ENCODE measurements around the gene HES5.

HES5 gene

GRCh38 chr1:2534315-2534686, 4.2 kb upstream of the HES5 start:
- no peaks in the 10 kb centered on the region for H3K9me3 Mint-ChIP-seq
- H3K27me3 Mint-ChIP-seq = peaks cover 28% of the 10 kb centered on the region
- no peaks in the 10 kb centered on the region for H3K36me3 Mint-ChIP-seq (ENCODE audit: low read depth)
- DNase-seq = no peak
- peaks cover 6% of the 10 kb centered on the region for H3K4me1 Mint-ChIP-seq (ENCODE audit: low read depth)
- no peak overlapping the region for H3K27ac Mint-ChIP-seq
- H3K4me3 Mint-ChIP-seq = no peak overlapping the region

GRCh38 chr1:2533365-2533764, 3.3 kb upstream of the HES5 start:
- H3K36me3 Mint-ChIP-seq (ENCODE audit: low read depth) = no peaks in the 10 kb centered on the region
- DNase-seq = no peak
- H3K27ac Mint-ChIP-seq = no peak overlapping the region
- no peaks in the 10 kb centered on the region for H3K9me3 Mint-ChIP-seq
- H3K4me3 Mint-ChIP-seq = no peak overlapping the region
- H3K4me1 Mint-ChIP-seq (ENCODE audit: low read depth) = peaks cover 12% of the 10 kb centered on the region
- peaks cover 35% of the 10 kb centered on the region for H3K27me3 Mint-ChIP-seq

- Mint-ChIP-seq H3K27me3 (peaks cover 35% of the 10 kb centered on the region), H3K4me1 (ENCODE audit: low read depth) (peaks cover 12% of the 10 kb centered on the region), H3K36me3 (ENCODE audit: low read depth) (no peaks in the 10 kb centered on the region), H3K27ac (no peak overlapping the region), H3K9me3 (no peaks in the 10 kb centered on the region), H3K4me3 (no peak overlapping the region)
- no peak for DNase-seq
Observed at GRCh38 chr1:2532485-2533160, 2.6 kb upstream of the HES5 start.

GRCh38 chr1:2530513-2531361, 674 bp upstream of the HES5 start:
- no peak overlapping the region for H3K4me3 Mint-ChIP-seq
- no peak overlapping the region for H3K27ac Mint-ChIP-seq
- no peaks in the 10 kb centered on the region for H3K9me3 Mint-ChIP-seq
- H3K36me3 Mint-ChIP-seq (ENCODE audit: low read depth) = no peaks in the 10 kb centered on the region
- H3K4me1 Mint-ChIP-seq (ENCODE audit: low read depth) = peaks cover 21% of the 10 kb centered on the region
- no peak for DNase-seq
- H3K27me3 Mint-ChIP-seq = peaks cover 40% of the 10 kb centered on the region

GRCh38 chr1:2528966-2529783, 888 bp downstream of the HES5 start:
- Mint-ChIP-seq H3K36me3 (ENCODE audit: low read depth) (peaks cover 10% of the 10 kb centered on the region), H3K4me1 (ENCODE audit: low read depth) (peaks cover 34% of the 10 kb centered on the region), H3K27me3 (peaks cover 34% of the 10 kb centered on the region), H3K4me3 (peak overlapping the region; percentile 62), H3K27ac (peak overlapping the region; percentile 22), H3K9me3 (no peaks in the 10 kb centered on the region)
- DNase-seq = peak; percentile 66

- no peak overlapping the region for H3K27ac Mint-ChIP-seq
- no peak overlapping the region for H3K4me3 Mint-ChIP-seq
- H3K27me3 Mint-ChIP-seq = peaks cover 34% of the 10 kb centered on the region
- DNase-seq = no peak
- peaks cover 40% of the 10 kb centered on the region for H3K4me1 Mint-ChIP-seq (ENCODE audit: low read depth)
- peaks cover 10% of the 10 kb centered on the region for H3K36me3 Mint-ChIP-seq (ENCODE audit: low read depth)
- H3K9me3 Mint-ChIP-seq = no peaks in the 10 kb centered on the region
Observed at GRCh38 chr1:2528611-2528965, 1.5 kb downstream of the HES5 start.

- no peak for DNase-seq
- H3K27ac Mint-ChIP-seq = no peak overlapping the region
- H3K27me3 Mint-ChIP-seq = peaks cover 31% of the 10 kb centered on the region
- H3K4me1 Mint-ChIP-seq (ENCODE audit: low read depth) = peaks cover 46% of the 10 kb centered on the region
- peaks cover 12% of the 10 kb centered on the region for H3K36me3 Mint-ChIP-seq (ENCODE audit: low read depth)
- no peaks in the 10 kb centered on the region for H3K9me3 Mint-ChIP-seq
- H3K4me3 Mint-ChIP-seq = no peak overlapping the region
Observed at GRCh38 chr1:2528016-2528415, 2.0 kb downstream of the HES5 start.

- Mint-ChIP-seq H3K27me3 (peaks cover 28% of the 10 kb centered on the region), H3K4me3 (peak overlapping the region; percentile 86), H3K9me3 (no peaks in the 10 kb centered on the region), H3K4me1 (ENCODE audit: low read depth) (peaks cover 51% of the 10 kb centered on the region), H3K27ac (no peak overlapping the region), H3K36me3 (ENCODE audit: low read depth) (peaks cover 12% of the 10 kb centered on the region)
- DNase-seq = no peak
Observed at GRCh38 chr1:2527556-2527860, 2.6 kb downstream of the HES5 start.

- Mint-ChIP-seq H3K4me3 (peak overlapping the region; percentile 86), H3K27me3 (peaks cover 25% of the 10 kb centered on the region), H3K4me1 (ENCODE audit: low read depth) (peaks cover 54% of the 10 kb centered on the region), H3K27ac (peak overlapping the region; percentile 29), H3K36me3 (ENCODE audit: low read depth) (peaks cover 14% of the 10 kb centered on the region), H3K9me3 (no peaks in the 10 kb centered on the region)
- DNase-seq = peak; percentile 77
Observed at GRCh38 chr1:2526824-2527555, 3.1 kb downstream of the HES5 start.

GRCh38 chr1:2525920-2526823, 3.9 kb downstream of the HES5 start, which contains the start of gene PANK4:
Gene PANK4 (minus strand): TSS chr1:2526596. CDS start chr1:2526587, 9 bp downstream.
- Mint-ChIP-seq H3K27ac (peak within 1 kb of the TSS; percentile 97), H3K4me3 (peak within 1 kb of the TSS; percentile 86), H3K4me1 (ENCODE audit: low read depth) (peaks cover 54% of the 10 kb centered on the region), H3K9me3 (no peaks in the 10 kb centered on the region), H3K36me3 (ENCODE audit: low read depth) (peaks cover 22% of the 10 kb centered on the region), H3K27me3 (peaks cover 18% of the 10 kb centered on the region)
- peak; percentile 92 for DNase-seq

- Mint-ChIP-seq H3K4me3 (peak overlapping the region; percentile 86), H3K27ac (peak overlapping the region; percentile 95), H3K4me1 (ENCODE audit: low read depth) (peaks cover 49% of the 10 kb centered on the region), H3K36me3 (ENCODE audit: low read depth) (peaks cover 29% of the 10 kb centered on the region), H3K9me3 (no peaks in the 10 kb centered on the region), H3K27me3 (peaks cover 12% of the 10 kb centered on the region)
- no peak for DNase-seq
Observed at GRCh38 chr1:2525572-2525919, 4.5 kb downstream of the HES5 start.

- peaks cover 10% of the 10 kb centered on the region for H3K27me3 Mint-ChIP-seq
- H3K9me3 Mint-ChIP-seq = no peaks in the 10 kb centered on the region
- H3K4me1 Mint-ChIP-seq (ENCODE audit: low read depth) = peaks cover 48% of the 10 kb centered on the region
- H3K36me3 Mint-ChIP-seq (ENCODE audit: low read depth) = peaks cover 34% of the 10 kb centered on the region
- no peak for DNase-seq
- peak overlapping the region; percentile 95 for H3K27ac Mint-ChIP-seq
- peak overlapping the region; percentile 86 for H3K4me3 Mint-ChIP-seq
Observed at GRCh38 chr1:2523891-2524609, 6.0 kb downstream of the HES5 start.

All from activated T-cell treated with anti-CD3 and anti-CD28 coated beads, Interleukin-2, amount 50 U/mL, for 24 hours (primary cell).